Mesendoderm (in vitro differentiated cells): ENCODE data around the gene OR2AP1. TPM values are rescaled to one million over a fixed set of nuclear protein-coding genes. Genes with fewer than 3 reads are reported as not detected.
"Not testable (repeated sequence)": the region's sequence is repeated elsewhere in the genome, so short reads cannot be mapped to it uniquely, and the experiment has no call there.

Source experiments
- DNase-seq: peaks from one replicate; pipeline ENCODE4 v3.0.0; 2013
- H2AK5ac ChIP-seq: 2 replicates; pipeline ENCODE4 v1.6.1; 2013; ENCODE audit warnings: low read length, inconsistent platforms
- H2BK120ac ChIP-seq: 2 replicates; pipeline ENCODE4 v1.6.1; 2013; ENCODE audit warnings: low read depth, mild to moderate bottlenecking, low read length, moderate library complexity, mixed read lengths
- H2BK15ac ChIP-seq: replicated peaks from 2 replicates; pipeline ENCODE4 v1.6.1; 2013; ENCODE audit warnings: low read depth, mild to moderate bottlenecking, moderate library complexity
- H2BK5ac ChIP-seq: 2 replicates; pipeline ENCODE4 v1.6.1; 2013; ENCODE audit warnings: low read length, inconsistent platforms
- H3K18ac ChIP-seq: 2 replicates; pipeline ENCODE4 v1.6.1; 2013; ENCODE audit warnings: mild to moderate bottlenecking, low read length, mixed read lengths
- H3K23ac ChIP-seq: one replicate; pipeline ENCODE4 v1.6.1; 2013; ENCODE audit warnings: low read length
- H3K27ac ChIP-seq: 2 replicates; pipeline ENCODE4 v1.5.1; 2013; ENCODE audit warnings: low read depth, mild to moderate bottlenecking, inconsistent platforms, low read length, moderate library complexity
- H3K27me3 ChIP-seq: 2 replicates; pipeline ENCODE4 v1.6.1; 2013; ENCODE audit warnings: low read length, control low read depth, mild to moderate bottlenecking, inconsistent platforms; ENCODE audit not compliant: insufficient read depth, poor library complexity
- H3K36me3 ChIP-seq: 2 replicates; pipeline ENCODE4 v1.6.1; 2013; ENCODE audit warnings: low read length, inconsistent platforms; ENCODE audit not compliant: control insufficient read depth, insufficient read depth
- H3K4ac ChIP-seq: one replicate; pipeline ENCODE4 v1.6.1; 2013; ENCODE audit warnings: low read depth, mild to moderate bottlenecking, low read length, moderate library complexity
- H3K4me1 ChIP-seq: 2 replicates; pipeline ENCODE4 v1.6.1; 2013; ENCODE audit warnings: low read depth, low read length, inconsistent platforms; ENCODE audit not compliant: control insufficient read depth
- H3K4me2 ChIP-seq: 2 replicates; pipeline ENCODE4 v1.6.1; 2013; ENCODE audit warnings: low read length
- H3K4me3 ChIP-seq: 2 replicates; pipeline ENCODE4 v1.5.1; 2013; ENCODE audit warnings: mild to moderate bottlenecking, low read length
- H3K56ac ChIP-seq: one replicate; pipeline ENCODE4 v1.6.1; 2013; ENCODE audit warnings: low read length
- H3K79me1 ChIP-seq: 2 replicates; pipeline ENCODE4 v1.6.1; 2013; ENCODE audit warnings: low read length, inconsistent platforms
- H3K79me2 ChIP-seq: 2 replicates; pipeline ENCODE4 v1.6.1; 2013; ENCODE audit warnings: mild to moderate bottlenecking, low read length; ENCODE audit not compliant: control insufficient read depth, insufficient read depth
- H3K9ac ChIP-seq: 2 replicates; pipeline ENCODE4 v1.6.1; 2013; ENCODE audit warnings: low read length, inconsistent platforms
- H4K5ac ChIP-seq: one replicate; pipeline ENCODE4 v1.6.1; 2013; ENCODE audit warnings: low read length
- H4K8ac ChIP-seq: one replicate; pipeline ENCODE4 v1.6.1; 2013; ENCODE audit warnings: low read depth, mild to moderate bottlenecking, control low read depth, low read length, moderate library complexity
- WGBS: extraction: QIAGEN DNeasy Blood & Tissue Kit; methylation state at CpG from one replicate; pipeline ENCODE4 v1.1.7; 2013; ENCODE audit warnings: low lambda C conversion rate, missing lambda C conversion rate; ENCODE audit not compliant: insufficient coverage; ENCODE audit errors: extremely low coverage; 5-methylcytosine and 5-hydroxymethylcytosine counted together
- polyA plus RNA-seq, 2 experiments: library from polyadenylated mRNA; stranded (reverse); fragments of 200-250 nt; gene quantifications; one replicate each; pipeline ENCODE4 v1.2.3, GENCODE V29; 2013

Gene OR2AP1
- polyA plus RNA-seq (2013, experiment 1 of 2), result not detected
- not detected for polyA plus RNA-seq (2013, experiment 2 of 2)

GRCh38 chr12:55572168-55572567 lies at the start of gene OR2AP1:
OR2AP1 (plus strand) TSS chr12:55572468; CDS start chr12:55574415, 1,947 bp downstream.
- Histone ChIP-seq H3K4me1 (no peaks in the 10 kb centered on the region), H3K4me2 (no peak within 1 kb of the TSS), H3K9ac (no peak within 1 kb of the TSS), H3K4me3 (no peak within 1 kb of the TSS), H3K79me1 (no peaks in the 10 kb centered on the region), H3K79me2 (no peaks in the 10 kb centered on the region), H2BK120ac (no peak within 1 kb of the TSS), H3K27ac (no peak within 1 kb of the TSS), H3K56ac (no peak within 1 kb of the TSS), H3K23ac (no peak within 1 kb of the TSS), H4K5ac (no peak within 1 kb of the TSS), H2AK5ac (no peak within 1 kb of the TSS), H3K27me3 (no peaks in the 10 kb centered on the region), H4K8ac (no peak within 1 kb of the TSS), H3K18ac (no peak within 1 kb of the TSS), H3K4ac (no peak within 1 kb of the TSS), H3K36me3 (no peaks in the 10 kb centered on the region), H2BK5ac (no peak within 1 kb of the TSS), H2BK15ac (no peak within 1 kb of the TSS)
- DNase-seq, result no peak
- no CpG with 5 or more reads among the region's 1 CpG for WGBS

DNA sequence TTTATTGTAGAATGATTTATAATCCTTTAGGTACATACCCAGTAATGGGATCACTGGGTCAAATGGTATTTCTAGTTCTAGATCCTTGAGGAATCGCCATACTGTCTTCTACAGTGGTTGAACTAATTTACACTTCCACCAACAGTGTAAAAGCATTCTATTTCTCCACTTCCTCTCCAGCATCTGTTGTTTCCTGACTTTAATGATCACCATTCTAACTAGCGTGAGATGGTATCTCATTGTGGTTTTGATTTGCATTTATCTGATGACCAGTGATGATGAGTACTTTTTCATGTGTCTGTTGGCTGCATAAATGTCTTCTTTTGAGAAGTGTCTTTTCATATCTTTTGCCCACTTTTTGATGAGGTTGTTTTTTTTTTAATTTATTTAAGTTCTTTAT lies 24.0 kb upstream of the OR2AP1 start:
- not testable (repeated sequence) for H2BK15ac ChIP-seq, H3K18ac ChIP-seq
- WGBS, result no CpG with 5 or more reads among the region's 2 CpGs

GRCh38 chr12:55548756-55549155 lies 23.5 kb upstream of the OR2AP1 start:
- Histone ChIP-seq H3K79me1 (no peaks in the 10 kb centered on the region), H2BK120ac (no peak overlapping the region), H3K56ac (no peak overlapping the region), H4K5ac (no peak overlapping the region), H4K8ac (no peak overlapping the region), H3K27me3 (no peaks in the 10 kb centered on the region), H3K4ac (no peak overlapping the region), H3K27ac (no peak overlapping the region), H3K23ac (no peak overlapping the region), H3K4me1 (no peaks in the 10 kb centered on the region), H2BK15ac (no peak overlapping the region), H3K4me2 (no peak overlapping the region), H3K4me3 (no peak overlapping the region), H3K36me3 (no peaks in the 10 kb centered on the region), H3K18ac (no peak overlapping the region), H3K9ac (no peak overlapping the region), H2BK5ac (no peak overlapping the region), H3K79me2 (no peaks in the 10 kb centered on the region), H2AK5ac (no peak overlapping the region)
- no peak for DNase-seq

More for the DNA sequence above, 24.0 kb upstream of the OR2AP1 start:
- not testable (repeated sequence) for H3K79me2 ChIP-seq, H3K4me2 ChIP-seq, H3K9ac ChIP-seq, H3K56ac ChIP-seq, H4K5ac ChIP-seq, H3K4ac ChIP-seq, H2BK120ac ChIP-seq, H3K36me3 ChIP-seq, H3K27me3 ChIP-seq, H3K79me1 ChIP-seq, H4K8ac ChIP-seq, H3K4me1 ChIP-seq, H3K27ac ChIP-seq, H2AK5ac ChIP-seq, H3K4me3 ChIP-seq, H2BK5ac ChIP-seq, H3K23ac ChIP-seq, DNase-seq

GRCh38 chr12:55549302-55549701 lies 23.0 kb upstream of the OR2AP1 start, which contains the start of gene OR6C4:
OR6C4 (plus strand) TSS chr12:55549602; CDS start chr12:55551227, 1,625 bp downstream.
- H3K4me2 ChIP-seq, result no peak within 1 kb of the TSS

GRCh38 chr12:55554296-55554695 lies 18.0 kb upstream of the OR2AP1 start:
- Histone ChIP-seq H4K8ac (no peak overlapping the region), H4K5ac (no peak overlapping the region), H3K79me1 (no peaks in the 10 kb centered on the region), H3K79me2 (no peaks in the 10 kb centered on the region), H3K9ac (no peak overlapping the region), H2BK120ac (no peak overlapping the region), H3K4me1 (no peaks in the 10 kb centered on the region), H3K27ac (no peak overlapping the region), H3K36me3 (no peaks in the 10 kb centered on the region), H3K27me3 (no peaks in the 10 kb centered on the region), H2BK15ac (no peak overlapping the region), H3K18ac (no peak overlapping the region), H3K23ac (no peak overlapping the region), H3K4ac (no peak overlapping the region), H3K56ac (no peak overlapping the region), H3K4me2 (no peak overlapping the region), H2BK5ac (no peak overlapping the region), H3K4me3 (no peak overlapping the region), H2AK5ac (no peak overlapping the region)
- no peak for DNase-seq

More at GRCh38 chr12:55549302-55549701, 23.0 kb upstream of the OR2AP1 start, which contains the start of gene OR6C4:
- no peak for DNase-seq
- Histone ChIP-seq H3K36me3 (no peaks in the 10 kb centered on the region), H3K79me1 (no peaks in the 10 kb centered on the region), H2BK5ac (no peak within 1 kb of the TSS), H2BK120ac (no peak within 1 kb of the TSS), H4K8ac (no peak within 1 kb of the TSS), H3K27me3 (no peaks in the 10 kb centered on the region), H3K4me3 (no peak within 1 kb of the TSS), H3K9ac (no peak within 1 kb of the TSS), H3K4me1 (no peaks in the 10 kb centered on the region), H3K18ac (no peak within 1 kb of the TSS), H3K79me2 (no peaks in the 10 kb centered on the region), H3K23ac (no peak within 1 kb of the TSS), H2BK15ac (no peak within 1 kb of the TSS), H3K27ac (no peak within 1 kb of the TSS), H3K56ac (no peak within 1 kb of the TSS), H3K4ac (no peak within 1 kb of the TSS), H4K5ac (no peak within 1 kb of the TSS), H2AK5ac (no peak within 1 kb of the TSS)
- no CpG with 5 or more reads among the region's 2 CpGs for WGBS

GRCh38 chr12:55570060-55570459 lies 2.2 kb upstream of the OR2AP1 start:
- H2AK5ac ChIP-seq, H3K56ac ChIP-seq, H3K79me1 ChIP-seq, DNase-seq, H3K4me3 ChIP-seq, H3K27ac ChIP-seq, H2BK120ac ChIP-seq, H4K5ac ChIP-seq, H3K23ac ChIP-seq, H3K27me3 ChIP-seq, H3K4me2 ChIP-seq, H3K9ac ChIP-seq, H3K4me1 ChIP-seq, H3K36me3 ChIP-seq, H4K8ac ChIP-seq, H2BK15ac ChIP-seq, H3K4ac ChIP-seq, H3K79me2 ChIP-seq, H2BK5ac ChIP-seq, H3K18ac ChIP-seq: not testable (repeated sequence)
